Coronary artery (tissue), 2 donors: ENCODE measurements around the gene LARGE1.
"Not testable (repeated sequence)": the region's sequence is repeated elsewhere in the genome, so short reads cannot be mapped to it uniquely, and the experiment has no call there.

Experiments used
- DNase-seq: peaks from one replicate; pipeline ENCODE4 v3.0.0-alpha.2; 2017; ENCODE audit warnings: low spot score
- H3K27ac ChIP-seq, 2 donors: fragments of 200-600 bp; sonication (generic); one replicate each; pipeline ENCODE4 v1.5.1; 2016 to 2019
- H3K4me3 ChIP-seq: fragments of 200-600 bp; sonication (generic); 2 replicates; pipeline ENCODE4 v1.5.1; 2016; ENCODE audit warnings: mild to moderate bottlenecking, moderate library complexity
- CTCF ChIP-seq: fragments of 200-600 bp; sonication (generic); IDR thresholded peaks from one replicate; pipeline ENCODE4 v1.5.1; 2019; ENCODE audit warnings: antibody characterized with exemption

The LARGE1 gene

GRCh38 chr22:33385611-33386010 is 534.7 kb downstream of the LARGE1 start:
- H3K27ac ChIP-seq: no peak overlapping the region

GRCh38 chr22:33382436-33382835 is 537.8 kb downstream of the LARGE1 start:
- DNase-seq: no peak
- no peak for TF ChIP-seq CTCF
- no peak overlapping the region for H3K4me3 ChIP-seq
- no peak overlapping the region for H3K27ac ChIP-seq

More at GRCh38 chr22:33385611-33386010, 534.7 kb downstream of the LARGE1 start:
- H3K4me3 ChIP-seq: no peak overlapping the region
- no peak for TF ChIP-seq CTCF
- no peak for DNase-seq

GRCh38 chr22:33381531-33382406 is 538.5 kb downstream of the LARGE1 start:
- DNase-seq: no peak
- no peak overlapping the region for H3K4me3 ChIP-seq
- H3K27ac ChIP-seq: no peak overlapping the region
- no peak for TF ChIP-seq CTCF

GRCh38 chr22:33380789-33381530 is 539.3 kb downstream of the LARGE1 start:
- no peak for DNase-seq
- no peak overlapping the region for H3K27ac ChIP-seq
- TF ChIP-seq CTCF: no peak
- H3K4me3 ChIP-seq: no peak overlapping the region

GRCh38 chr22:33379836-33380235 is 540.4 kb downstream of the LARGE1 start:
- Histone ChIP-seq H3K4me3 (no peak overlapping the region), H3K27ac (no peak overlapping the region)
- DNase-seq: no peak
- no peak for TF ChIP-seq CTCF

- DNase-seq: no peak
- TF ChIP-seq CTCF: no peak
- no peak overlapping the region for H3K4me3 ChIP-seq
- no peak overlapping the region for H3K27ac ChIP-seq
These were observed 547.4 kb downstream of the LARGE1 start for GRCh38 chr22:33372875-33373274.

- H3K4me3 ChIP-seq, H3K27ac ChIP-seq, DNase-seq: not testable (repeated sequence)
These were observed 557.0 kb downstream of the LARGE1 start for GRCh38 chr22:33363256-33363655.
